OCI-LY3 (cell line): Measurements from ENCODE around the gene EPYC.

ENCODE experiments used
- CTCF ChIP-seq: fragments of 200-600, 300-600 bp; sonication (generic); IDR thresholded peaks from 2 replicates; pipeline ENCODE4 v1.5.1; 2014; ENCODE audit warnings: antibody characterized with exemption, low read length, low read depth
- EZH2phosphoT487 ChIP-seq: fragments of 200-600 bp; shearing (Covaris generic); IDR thresholded peaks from 2 replicates; pipeline ENCODE4 v1.6.1; 2018; ENCODE audit warnings: antibody characterized with exemption, mixed run types, low read depth

- TF ChIP-seq CTCF (no peak), EZH2phosphoT487 (no peak)
These were observed 39.8 kb upstream of the EPYC start for GRCh38 chr12:91044586-91044985.
